Sigmoid colon (tissue), 7 donors: ENCODE results near the gene KIRREL3. TPM values are rescaled to one million over a fixed set of nuclear protein-coding genes. Genes with fewer than 3 reads are reported as not detected.

Experiments
- DNase-seq: peaks from one replicate; pipeline ENCODE4 v3.0.0-alpha.2; 2019
- H3K27ac ChIP-seq, 4 donors: fragments of 200-600 bp; sonication (generic); one replicate each; pipeline ENCODE4 v1.5.1; 2016 to 2019; ENCODE audit warnings: mild to moderate bottlenecking in 1 of 4
- H3K27me3 ChIP-seq, 3 donors: fragments of 200-600 bp; sonication (generic); one replicate each; pipeline ENCODE4 v1.5.1; 2019; ENCODE audit warnings: mild to moderate bottlenecking in 1 of 3
- H3K36me3 ChIP-seq, 4 donors: fragments of 200-600 bp; sonication (generic); one replicate each; pipeline ENCODE4 v1.5.1; 2016 to 2019
- H3K4me1 ChIP-seq, 4 donors: fragments of 200-600 bp; sonication (generic); one replicate each; pipeline ENCODE4 v1.5.1; 2017 to 2019
- H3K4me3 ChIP-seq, 4 donors: fragments of 200-600 bp; sonication (generic); one replicate each; pipeline ENCODE4 v1.5.1; 2017 to 2019; ENCODE audit warnings: mild to moderate bottlenecking in 2 of 4, moderate library complexity in 1 of 4
- H3K9me3 ChIP-seq, 4 donors: fragments of 200-600 bp in 3 of 4; sonication (generic) in 3 of 4; one replicate each; pipeline versions ENCODE4 v1.5.1 to v1.6.1; 2013 to 2019
- CTCF ChIP-seq, 4 experiments: fragments of 450-650 bp in 3 of 4; fragments of 200-600 bp in 1 of 4; IDR thresholded peaks; one replicate each; pipeline ENCODE4 v1.5.1; 2016 to 2019; ENCODE audit warnings: antibody characterized with exemption in 4 of 4, mild to moderate bottlenecking in 3 of 4, moderate library complexity in 2 of 4
- EP300 ChIP-seq, 4 donors: sonication (generic); formaldehyde crosslinking; IDR thresholded peaks; one replicate each; pipeline ENCODE4 v1.6.1; 2017; ENCODE audit warnings: antibody characterized with exemption in 4 of 4
- POLR2A ChIP-seq, 2 donors: fragments of 450-650 bp; IDR thresholded peaks; one replicate each; pipeline ENCODE4 v1.6.1; 2016; ENCODE audit warnings: antibody characterized with exemption in 2 of 2, mild to moderate bottlenecking in 2 of 2, moderate library complexity in 2 of 2
- POLR2AphosphoS5 ChIP-seq, 4 donors: sonication (generic); formaldehyde crosslinking; IDR thresholded peaks; one replicate each; pipeline ENCODE4 v1.6.1; 2017; ENCODE audit warnings: antibody characterized with exemption in 4 of 4
- WGBS, 2 donors: extraction: QIAGEN DNeasy Blood & Tissue Kit; methylation state at CpG; one replicate each; pipeline ENCODE4 v1.1.7; 2013; 5-methylcytosine and 5-hydroxymethylcytosine counted together
- intact Hi-C: fragments of 100-400 bp; cut with DNase I; formaldehyde crosslinking; loops from one replicate; pipeline ENCODE4 v1.15.1; 2023
- polyA plus RNA-seq, 3 donors: library from polyadenylated mRNA; stranded (reverse); fragments of 200-250 nt; gene quantifications; one replicate each; pipeline ENCODE4 v1.2.3, GENCODE V29; 2013
- total RNA-seq, 4 donors: library from RNA; depleted of rRNA; stranded (reverse); fragments of >200 nt; gene quantifications; one replicate each; pipeline ENCODE4 v1.1.0, GENCODE V29; 2016
- donor health status: healthy with polysubstance abuse.
- donor health status: Bipolar disorder and iron deficiency.
- donor health status: healthy.

The KIRREL3 gene
- total and polyA plus RNA-seq, 7 donors = under 0.01 to 3.3 (median 1.0) TPM

DNA sequence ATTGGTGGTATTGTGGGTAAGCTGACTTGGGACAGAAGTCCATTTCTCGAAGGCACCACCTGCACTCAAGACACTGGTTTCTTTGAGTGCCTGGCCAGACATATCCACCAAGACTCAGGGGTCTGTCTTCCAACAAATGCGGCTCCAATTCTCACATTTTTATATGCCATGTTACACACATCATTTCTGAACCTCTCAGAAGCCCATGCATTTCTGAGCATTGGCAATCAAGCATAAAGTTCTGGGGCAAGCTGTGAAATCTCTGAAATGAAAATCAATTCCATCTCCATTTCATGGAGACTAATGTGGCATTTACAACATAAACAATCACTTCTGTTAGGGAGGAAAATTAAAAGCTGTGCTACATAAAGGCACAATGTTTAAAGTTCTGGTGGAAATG is 243.7 kb downstream of the KIRREL3 start:
- H3K36me3 ChIP-seq = no peaks in the 10 kb centered on the region
- TF ChIP-seq CTCF (IDR thresholded peaks at IDR 0.05) = no peak
- no peak for TF ChIP-seq POLR2AphosphoS5 (IDR thresholded peaks at IDR 0.05)
- TF ChIP-seq EP300 (IDR thresholded peaks at IDR 0.05) = no peak
- no peak for TF ChIP-seq POLR2A (IDR thresholded peaks at IDR 0.05)
- H3K27me3 ChIP-seq = no peaks in the 10 kb centered on the region
- WGBS, 2 donors = 76 to 80% methylated on average over 2 of the region's 2 CpGs
- no peaks in the 10 kb centered on the region for H3K4me1 ChIP-seq
- intact Hi-C loops = no loop called here
- no peak overlapping the region for H3K4me3 ChIP-seq
- no peak overlapping the region for H3K27ac ChIP-seq
- no peaks in the 10 kb centered on the region for H3K9me3 ChIP-seq
- no peak for DNase-seq

DNA sequence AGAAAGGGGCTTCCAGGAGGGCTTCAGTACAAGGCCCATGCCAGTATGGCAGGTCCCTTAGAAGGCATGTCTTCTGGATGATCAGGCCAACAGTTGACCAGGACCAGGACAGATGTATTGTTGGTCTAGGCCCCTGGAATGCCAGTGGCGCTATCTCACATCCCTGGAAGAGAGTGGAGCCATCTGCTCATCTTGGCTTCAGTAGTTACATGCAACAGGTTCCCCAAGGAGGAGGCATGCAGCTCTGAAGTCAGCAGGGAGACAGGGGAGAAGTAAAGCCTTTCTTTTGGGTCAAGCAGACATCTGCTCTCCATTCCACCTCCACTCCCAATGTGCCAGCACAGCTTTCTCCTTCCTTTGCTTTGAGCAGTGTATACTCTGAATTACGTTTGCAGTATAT is 244.1 kb downstream of the KIRREL3 start:
- Histone ChIP-seq H3K27me3 (no peaks in the 10 kb centered on the region), H3K4me1 (no peaks in the 10 kb centered on the region), H3K4me3 (no peak overlapping the region), H3K9me3 (no peaks in the 10 kb centered on the region), H3K36me3 (no peaks in the 10 kb centered on the region), H3K27ac (no peak overlapping the region)
- intact Hi-C loops = no loop called here
- 75 to 84% methylated on average over 2 of the region's 2 CpGs for WGBS, 2 donors
- TF ChIP-seq CTCF (IDR thresholded peaks at IDR 0.05) = no peak
- no peak for DNase-seq

DNA sequence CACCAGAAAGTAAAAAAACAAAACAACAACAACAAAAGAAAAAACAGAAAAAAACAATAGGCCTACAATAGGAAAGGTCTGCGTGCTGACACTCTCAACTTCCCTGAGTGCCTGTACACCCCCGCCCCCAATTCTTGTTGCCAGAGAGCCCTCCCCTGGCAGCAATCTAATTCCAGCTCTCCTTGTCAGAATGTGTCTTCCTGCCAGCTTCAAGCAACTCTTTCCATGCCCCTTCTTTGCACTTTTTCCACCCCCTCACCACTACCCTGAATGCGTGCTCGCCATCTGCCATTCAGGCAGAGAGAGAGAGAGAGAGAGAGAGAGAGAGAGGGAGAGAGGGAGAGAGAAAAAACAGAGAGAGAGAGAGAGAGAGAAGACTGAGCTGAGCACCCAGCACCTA is 245.0 kb downstream of the KIRREL3 start:
- intact Hi-C loops = no loop called here
- no peaks in the 10 kb centered on the region for H3K4me1 ChIP-seq

DNA sequence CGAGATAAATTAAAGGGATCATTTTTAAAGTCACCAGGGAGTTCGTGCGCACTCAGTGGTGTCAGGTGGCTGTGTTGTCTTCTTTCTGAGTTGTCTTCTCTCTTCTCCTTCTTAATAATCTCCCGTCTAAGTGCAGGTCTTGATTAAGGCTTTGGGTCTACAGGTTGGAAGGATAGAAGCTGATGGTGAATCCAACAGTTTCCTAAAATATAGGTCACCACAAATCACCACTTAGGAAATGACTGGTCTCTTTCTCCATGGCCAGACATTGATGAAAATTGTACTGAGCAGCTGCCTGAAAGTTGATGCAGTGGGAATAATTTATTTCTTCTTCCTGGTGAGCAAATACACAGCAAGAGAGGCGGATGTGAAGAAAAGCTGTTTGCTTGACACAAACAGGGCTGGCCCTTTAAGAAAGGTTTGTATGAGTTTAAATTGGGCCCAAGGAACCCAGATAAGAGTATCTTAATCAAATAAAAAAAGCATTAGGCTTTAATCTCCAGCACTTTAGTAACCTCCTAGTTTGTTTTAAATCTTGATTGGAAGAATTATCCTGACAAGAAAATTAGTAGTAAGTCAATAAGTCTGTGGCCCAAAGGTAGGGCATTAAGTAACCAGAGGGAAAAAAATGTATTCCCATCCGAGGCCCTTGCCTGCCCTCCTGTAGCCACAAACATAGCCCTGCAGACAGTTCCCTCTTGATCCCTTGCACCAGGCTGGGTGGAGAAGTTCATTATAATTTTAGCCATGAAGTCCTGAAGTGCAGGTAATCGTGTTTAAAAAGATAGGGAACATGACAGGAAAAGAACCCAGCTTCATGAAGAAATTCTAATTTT is 245.8 kb downstream of the KIRREL3 start:
- Histone ChIP-seq H3K4me3 (no peak overlapping the region), H3K9me3 (no peaks in the 10 kb centered on the region), H3K36me3 (no peaks in the 10 kb centered on the region), H3K4me1 (no peaks in the 10 kb centered on the region), H3K27me3 (no peaks in the 10 kb centered on the region), H3K27ac (no peak overlapping the region)
- 71 to 84% methylated on average over 7 of the region's 7 CpGs for WGBS, 2 donors
- DNase-seq = no peak
- no peak for TF ChIP-seq POLR2A (IDR thresholded peaks at IDR 0.05)
- TF ChIP-seq POLR2AphosphoS5 (IDR thresholded peaks at IDR 0.05) = no peak
- TF ChIP-seq EP300 (IDR thresholded peaks at IDR 0.05) = no peak
- TF ChIP-seq CTCF (IDR thresholded peaks at IDR 0.05) = no peak
- intact Hi-C loops = no loop called here

More for the DNA sequence above, 245.0 kb downstream of the KIRREL3 start:
- TF ChIP-seq POLR2A (IDR thresholded peaks at IDR 0.05) (no peak), EP300 (IDR thresholded peaks at IDR 0.05) (no peak), POLR2AphosphoS5 (IDR thresholded peaks at IDR 0.05) (no peak), CTCF (IDR thresholded peaks at IDR 0.05) (no peak)
- Histone ChIP-seq H3K27me3 (no peaks in the 10 kb centered on the region), H3K27ac (no peak overlapping the region), H3K9me3 (no peaks in the 10 kb centered on the region), H3K36me3 (no peaks in the 10 kb centered on the region), H3K4me3 (no peak overlapping the region)
- 91 to 93% methylated on average over 4 of the region's 4 CpGs for WGBS, 2 donors
- DNase-seq = no peak

GRCh38 chr11:126753990-126754389 is 246.6 kb downstream of the KIRREL3 start:
- 73 to 74% methylated on average over 1 of the region's 1 CpG for WGBS, 2 donors
- TF ChIP-seq POLR2A (IDR thresholded peaks at IDR 0.05) (no peak), CTCF (IDR thresholded peaks at IDR 0.05) (no peak), POLR2AphosphoS5 (IDR thresholded peaks at IDR 0.05) (no peak), EP300 (IDR thresholded peaks at IDR 0.05) (no peak)
- intact Hi-C loops = no loop called here
- Histone ChIP-seq H3K27ac (no peak overlapping the region), H3K36me3 (no peaks in the 10 kb centered on the region), H3K4me1 (no peaks in the 10 kb centered on the region), H3K27me3 (no peaks in the 10 kb centered on the region), H3K9me3 (no peaks in the 10 kb centered on the region), H3K4me3 (no peak overlapping the region)
- no peak for DNase-seq
